SHP77 (cell line): ENCODE data around the gene ADCYAP1R1.

Experiments
- DNase-seq, 2 experiments: peaks; one replicate each; lab custom pipeline; 2025; lab: John Stamatoyannopoulos, UW

ADCYAP1R1 gene

GRCh38 chr7:31068006-31068675 lies 16.0 kb downstream of the ADCYAP1R1 start:
- no peak for DNase-seq

- DNase-seq, result no peak
Measured at GRCh38 chr7:31069860-31070555, 17.9 kb downstream of the ADCYAP1R1 start.

DNA sequence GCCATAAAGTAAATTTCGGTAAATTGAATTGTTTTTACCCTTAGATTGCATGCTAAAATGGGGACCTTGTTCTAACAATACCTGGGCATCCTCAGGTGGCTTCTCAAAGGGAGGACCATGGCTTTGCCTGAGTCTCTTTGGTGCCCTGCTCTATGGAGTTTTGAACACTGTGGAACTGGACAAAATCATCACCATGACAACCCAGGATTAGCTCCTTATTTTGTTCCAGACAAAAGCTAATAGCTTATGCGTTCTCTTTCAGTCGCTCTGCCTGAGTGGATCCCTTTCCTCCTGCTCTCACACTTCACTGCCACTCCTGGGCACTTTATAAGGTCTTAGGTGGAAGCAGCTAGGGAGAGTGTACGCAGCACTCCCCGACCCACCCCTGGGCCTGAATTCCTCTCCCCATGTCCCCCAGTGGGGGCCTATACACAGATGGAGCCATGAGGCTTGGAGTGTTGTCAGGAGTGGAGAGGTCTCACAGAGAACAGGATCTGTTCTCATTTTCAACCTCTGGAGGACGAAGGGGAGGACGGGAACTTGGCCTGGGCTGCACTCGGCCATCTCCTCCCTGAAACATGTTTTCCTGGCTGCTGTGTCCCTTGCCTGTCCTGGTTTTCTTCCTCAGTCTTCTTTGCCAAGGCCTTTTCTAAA lies 19.0 kb downstream of the ADCYAP1R1 start:
- no peak for DNase-seq

- DNase-seq, result no peak
Measured at GRCh38 chr7:31071645-31072029, 19.5 kb downstream of the ADCYAP1R1 start.

DNA sequence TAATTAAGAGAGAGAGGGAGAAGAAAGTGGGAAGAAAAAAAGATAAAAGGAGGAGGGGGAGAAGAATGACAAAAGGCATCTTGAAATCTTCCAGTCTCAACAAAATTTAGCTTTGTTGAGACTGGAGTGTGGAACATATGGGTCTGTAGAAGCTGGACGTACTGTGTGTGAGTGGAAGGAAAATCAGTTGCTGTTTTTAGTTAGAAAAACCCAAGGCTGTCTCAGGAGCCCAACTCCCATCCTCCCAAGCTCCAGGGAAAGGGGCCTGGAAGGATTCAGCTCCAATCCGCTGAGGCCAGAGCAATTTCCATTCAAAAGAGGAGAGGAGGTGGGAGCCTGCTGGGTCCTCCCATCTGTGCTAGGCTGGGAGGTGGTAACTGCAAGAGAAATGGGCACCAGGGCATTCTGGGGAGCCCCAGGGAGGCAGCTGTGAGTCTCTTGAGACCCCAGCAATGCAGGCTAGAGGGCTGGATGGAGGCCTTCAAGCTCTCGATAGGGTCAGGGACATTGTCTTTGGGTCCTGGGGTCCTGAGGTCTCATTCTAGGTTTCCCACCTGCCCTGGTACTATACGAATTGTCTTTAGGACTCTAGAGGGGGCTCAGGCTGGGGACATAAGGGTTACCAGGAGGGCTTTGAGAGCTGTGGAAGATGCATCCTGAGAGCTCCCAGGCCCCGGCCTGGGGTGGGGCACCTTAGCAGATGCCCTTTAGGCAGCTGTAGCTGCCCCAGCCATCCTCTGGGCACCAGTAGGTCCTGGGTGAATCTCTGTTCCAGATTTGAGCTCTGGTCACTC lies 21.4 kb downstream of the ADCYAP1R1 start:
- DNase-seq, result no peak

- DNase-seq, result no peak
Measured at GRCh38 chr7:31074120-31074383, 21.9 kb downstream of the ADCYAP1R1 start.

DNA sequence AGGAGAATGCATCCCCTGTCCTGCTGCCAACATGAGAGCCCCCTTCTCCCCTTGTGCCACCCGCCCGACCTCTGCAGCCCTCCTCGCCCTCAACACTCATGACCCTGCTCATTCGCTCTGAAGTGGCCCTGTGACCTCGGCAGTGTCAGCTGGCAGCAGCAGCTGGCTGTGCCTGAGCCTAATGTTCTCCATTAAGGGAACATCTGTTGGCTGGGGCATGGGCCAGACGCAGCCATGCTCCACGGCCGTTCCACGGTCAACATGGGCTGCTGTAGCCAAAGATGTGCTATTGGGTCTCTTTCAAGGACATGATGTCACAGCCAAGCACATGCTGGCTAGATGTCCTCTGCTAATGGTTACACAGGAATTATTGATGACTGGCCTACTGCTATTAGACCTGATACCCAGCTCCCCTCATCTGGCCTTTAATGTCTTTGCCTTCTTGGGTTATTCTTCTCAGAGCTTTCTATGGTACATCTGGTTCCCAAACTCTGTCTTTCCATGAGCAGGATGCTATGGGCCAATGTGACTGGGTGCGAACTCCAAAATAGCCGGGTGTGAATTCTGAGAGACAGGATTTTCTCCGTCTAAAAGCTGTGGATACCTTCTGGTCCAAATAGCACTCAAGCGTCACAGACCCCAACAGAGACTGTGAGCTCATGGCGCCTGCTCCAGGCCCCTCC lies 22.4 kb downstream of the ADCYAP1R1 start:
- no peak for DNase-seq

DNA sequence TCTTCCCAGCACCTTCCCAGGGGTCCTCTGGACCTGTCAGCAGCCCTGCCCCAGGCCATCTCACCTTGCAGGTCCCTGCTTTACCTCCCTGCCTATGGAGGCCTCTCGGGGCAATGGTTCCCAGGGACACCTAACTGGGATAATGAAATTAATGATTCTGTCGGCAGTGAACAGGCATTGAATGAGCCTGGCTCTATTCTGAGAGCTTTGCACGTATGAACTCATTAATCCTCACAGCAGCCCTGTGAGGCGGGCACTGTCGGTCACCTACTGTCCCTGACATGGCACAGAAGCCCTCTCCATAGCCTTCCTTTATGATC lies 22.9 kb downstream of the ADCYAP1R1 start:
- DNase-seq, result no peak

GRCh38 chr7:31076051-31076450 lies 23.9 kb downstream of the ADCYAP1R1 start:
- DNase-seq, result no peak

- no peak for DNase-seq
Measured at GRCh38 chr7:31076641-31077310, 24.7 kb downstream of the ADCYAP1R1 start.

GRCh38 chr7:31077484-31078362 lies 25.6 kb downstream of the ADCYAP1R1 start:
- no peak for DNase-seq

- DNase-seq, result no peak
Measured at GRCh38 chr7:31078363-31078990, 26.4 kb downstream of the ADCYAP1R1 start.

DNA sequence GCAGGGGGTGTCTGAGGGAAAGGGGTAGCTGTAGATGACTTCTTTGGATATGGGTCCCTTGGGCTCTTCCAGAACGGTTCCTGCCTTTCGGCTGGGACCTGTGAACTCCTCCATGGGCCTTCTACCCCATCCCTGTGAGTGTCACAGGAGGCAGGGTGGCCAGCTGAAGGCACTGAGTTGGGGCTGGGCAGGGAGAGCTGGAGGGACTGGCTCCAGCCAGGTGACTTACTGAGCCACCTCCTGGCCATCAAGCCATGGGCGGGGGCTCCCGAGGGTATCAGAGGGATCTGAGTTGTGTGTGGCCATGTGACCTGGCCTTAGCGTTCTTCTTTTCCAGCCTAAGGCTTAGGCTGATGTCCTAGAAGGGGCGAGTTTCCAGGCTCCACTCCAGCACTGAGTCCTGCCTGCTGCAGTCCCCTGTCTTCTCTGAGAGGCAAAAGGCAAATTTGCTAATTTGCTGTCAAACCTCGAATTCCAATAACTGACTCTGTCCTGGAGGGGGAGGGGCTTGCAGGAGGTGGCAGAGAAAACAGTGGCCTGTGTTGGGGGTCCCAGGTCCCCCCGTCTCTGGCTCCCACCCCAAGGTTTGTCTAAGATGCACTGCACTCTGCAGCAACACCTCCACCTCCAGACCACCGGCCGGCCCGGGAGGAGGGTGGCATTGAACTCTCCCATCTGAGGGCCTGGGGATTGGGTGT lies 27.2 kb downstream of the ADCYAP1R1 start:
- no peak for DNase-seq

GRCh38 chr7:31079824-31080511 lies 27.9 kb downstream of the ADCYAP1R1 start:
- no peak for DNase-seq

DNA sequence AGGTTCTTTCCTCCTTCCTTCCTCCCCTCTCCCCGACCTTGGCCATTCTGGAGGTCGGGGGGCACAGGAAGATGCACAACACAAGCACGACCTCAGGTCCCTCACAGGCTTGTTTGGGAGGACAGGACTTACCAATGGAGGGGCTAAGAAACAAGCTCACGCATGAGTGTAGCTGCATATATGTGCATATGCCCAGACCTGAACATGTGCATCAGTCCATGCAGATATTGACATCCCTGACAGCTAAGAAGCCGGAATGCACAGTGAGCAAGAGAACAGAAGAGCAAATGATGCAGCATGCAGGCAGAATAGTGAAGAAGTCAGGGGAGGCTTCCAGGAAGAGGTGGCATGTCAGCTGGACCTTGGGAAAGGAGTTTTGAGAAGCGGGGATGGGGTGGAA lies 28.7 kb downstream of the ADCYAP1R1 start:
- DNase-seq, result no peak

- no peak for DNase-seq
Measured at GRCh38 chr7:31082017-31082416, 29.9 kb downstream of the ADCYAP1R1 start.

GRCh38 chr7:31082447-31082846 lies 30.3 kb downstream of the ADCYAP1R1 start:
- DNase-seq, result no peak

GRCh38 chr7:31083210-31083786 lies 31.2 kb downstream of the ADCYAP1R1 start:
- DNase-seq, result no peak

DNA sequence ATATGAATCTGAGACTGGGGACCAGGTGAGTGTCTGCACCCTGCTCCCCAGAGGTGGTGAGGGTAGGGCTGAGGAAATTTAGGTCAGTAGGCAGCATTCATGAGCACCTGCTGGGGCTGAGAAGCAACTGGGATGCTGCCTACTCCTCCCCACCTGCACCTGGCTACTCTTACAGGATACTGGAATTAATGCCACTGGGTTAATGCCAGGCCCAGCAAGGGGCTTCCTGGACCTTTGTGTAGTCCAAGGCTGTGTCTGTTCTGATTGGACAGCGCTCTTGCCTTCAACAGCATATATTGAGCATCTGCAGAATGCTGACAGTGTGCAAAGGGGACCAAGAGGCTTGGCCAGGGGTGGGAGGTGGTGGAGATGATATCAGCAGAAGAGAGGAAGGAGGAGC lies 32.1 kb downstream of the ADCYAP1R1 start:
- no peak for DNase-seq
